Caco-2 (cell line): ENCODE results near the gene CYB561D1. TPM values are rescaled to one million over a fixed set of nuclear protein-coding genes. Genes with fewer than 3 reads are reported as not detected.

Experiments used
- BruUV-seq: library from RNA; stranded (reverse); fragments of 400-500 nt; replicated peaks from 2 replicates; lab custom pipeline; 2021; lab: Mats Ljungman, UMichigan
- CTCF ChIA-PET: fragments of 300-600 bp; sonication (Branson Sonifier 250); formaldehyde crosslinking; loops from one replicate; lab custom pipeline; 2022; ENCODE audit warnings: antibody characterized with exemption; lab: Charles Lee
- POLR2A ChIA-PET: fragments of 300-600 bp; sonication (Branson Sonifier 250); formaldehyde crosslinking; loops from one replicate; lab custom pipeline; 2022; ENCODE audit warnings: antibody characterized with exemption; lab: Charles Lee
- DNase-seq, 2 experiments: peaks; one replicate each; pipeline versions ENCODE4 v3.0.0 to v3.0.0-alpha.2; 2020 to 2022
- H3K27me3 ChIP-seq: replicated peaks from 2 replicates; pipeline ENCODE4 v1.6.0; 2011; ENCODE audit warnings: low read length; ENCODE audit not compliant: control insufficient read depth, insufficient read depth
- H3K36me3 ChIP-seq: 2 replicates; pipeline ENCODE4 v1.5.1; 2011; ENCODE audit warnings: low read length; ENCODE audit not compliant: control insufficient read depth, insufficient read depth
- H3K4me1 ChIP-seq: fragments of 250-450 bp; sonication (Bioruptor Pico); 2 replicates; pipeline ENCODE4 v1.5.1; 2020; ENCODE audit warnings: mild to moderate bottlenecking
- H3K4me3 ChIP-seq: 2 replicates; pipeline ENCODE4 v1.5.1; 2011; ENCODE audit warnings: low read depth, mild to moderate bottlenecking, control low read depth, low read length
- H3K9me3 ChIP-seq: fragments of 250-450 bp; sonication (Bioruptor Pico); 2 replicates; pipeline ENCODE4 v1.5.1; 2020; ENCODE audit warnings: mild to moderate bottlenecking, moderate library complexity
- H3K27ac Mint-ChIP-seq: one replicate; pipeline ENCODE4 v1.8.0; 2022; ENCODE audit warnings: mixed read lengths; ENCODE audit not compliant: unreplicated experiment
- H3K27me3 Mint-ChIP-seq: one replicate; pipeline ENCODE4 v1.8.0; 2022; ENCODE audit warnings: mixed read lengths; ENCODE audit not compliant: insufficient read depth, unreplicated experiment
- H3K36me3 Mint-ChIP-seq: one replicate; pipeline ENCODE4 v1.8.0; 2022; ENCODE audit warnings: mild to moderate bottlenecking, mixed read lengths; ENCODE audit not compliant: insufficient read depth, unreplicated experiment
- H3K4me1 Mint-ChIP-seq: one replicate; pipeline ENCODE4 v1.8.0; 2022; ENCODE audit warnings: low read depth, mixed read lengths; ENCODE audit not compliant: unreplicated experiment
- H3K4me3 Mint-ChIP-seq: one replicate; pipeline ENCODE4 v1.8.0; 2022; ENCODE audit warnings: mild to moderate bottlenecking, moderate library complexity, mixed read lengths; ENCODE audit not compliant: unreplicated experiment
- H3K9me3 Mint-ChIP-seq: one replicate; pipeline ENCODE4 v1.8.0; 2022; ENCODE audit warnings: mixed read lengths; ENCODE audit not compliant: unreplicated experiment
- CTCF ChIP-seq, 2 experiments: fragments of 200-600 bp in 1 of 2; IDR thresholded peaks; 1 replicate in 1 of 2; 2 replicates in 1 of 2; pipeline versions ENCODE4 v1.5.1 to v1.8.0; 2011 to 2022; ENCODE audit warnings: antibody characterized with exemption in 1 of 2, control low read depth in 1 of 2, inconsistent platforms in 1 of 2, low read depth in 1 of 2, low read length in 1 of 2, mild to moderate bottlenecking in 1 of 2, moderate library complexity in 1 of 2; ENCODE audit not compliant: insufficient read depth in 1 of 2, severe bottlenecking in 1 of 2, unreplicated experiment in 1 of 2
- intact Hi-C: fragments of 100-400 bp; cut with micrococcal nuclease; formaldehyde crosslinking; loops from one replicate; pipeline ENCODE4 v1.10.0; 2022; ENCODE audit not compliant: unreplicated experiment
- total RNA-seq: library from RNA; stranded (reverse); gene quantifications from 2 replicates; pipeline ENCODE4 v1.2.3, GENCODE V29; 2022

Gene CYB561D1
- total RNA-seq, 1 experiment from 2014 or later, result 7.3 TPM

- Mint-ChIP-seq H3K27ac (no peak overlapping the region), H3K36me3 (no peaks in the 10 kb centered on the region), H3K27me3 (no peaks in the 10 kb centered on the region), H3K4me1 (no peaks in the 10 kb centered on the region), H3K9me3 (no peaks in the 10 kb centered on the region), H3K4me3 (no peak overlapping the region)
- intact Hi-C loops, result no loop called here
- peak; percentile 7 to 30 for TF ChIP-seq CTCF (IDR thresholded peaks at IDR 0.05; ENCODE audit: insufficient read depth in 1 of 2, low read depth in 1 of 2, low read length in 1 of 2, severe bottlenecking in 1 of 2, unreplicated experiment in 1 of 2)
- H3K36me3 ChIP-seq, result no peaks in the 10 kb centered on the region
- no peak overlapping the region for H3K4me3 ChIP-seq
- CTCF ChIA-PET, result interaction anchor here (1.0 to 11.6 kb wide), 3 partner anchors 9 to 31 kb away, joined by 3 to 131 read pairs (median 3); partner anchors contain the start of gene AMIGO1
- H3K9me3 ChIP-seq, result no peaks in the 10 kb centered on the region
- H3K27me3 ChIP-seq, result no peaks in the 10 kb centered on the region
- BruUV-seq, result no TSS peak
- peak; percentile 56 to 59 for DNase-seq
- POLR2A ChIA-PET, result no interaction called here
- no peaks in the 10 kb centered on the region for H3K4me1 ChIP-seq
These were observed 6.0 kb downstream of the CYB561D1 start for GRCh38 chr1:109499661-109500536.

- H3K36me3 Mint-ChIP-seq, result no peaks in the 10 kb centered on the region
- no peak overlapping the region for H3K27ac Mint-ChIP-seq
- POLR2A ChIA-PET, result no interaction called here
- H3K4me3 Mint-ChIP-seq, result no peak overlapping the region
- Histone ChIP-seq H3K36me3 (no peaks in the 10 kb centered on the region), H3K4me3 (no peak overlapping the region), H3K4me1 (no peaks in the 10 kb centered on the region), H3K27me3 (no peaks in the 10 kb centered on the region), H3K9me3 (no peaks in the 10 kb centered on the region)
- H3K27me3 Mint-ChIP-seq, result no peaks in the 10 kb centered on the region
- no peak for TF ChIP-seq CTCF (IDR thresholded peaks at IDR 0.05; ENCODE audit: insufficient read depth in 1 of 2, low read depth in 1 of 2, low read length in 1 of 2, severe bottlenecking in 1 of 2, unreplicated experiment in 1 of 2)
- no peaks in the 10 kb centered on the region for H3K4me1 Mint-ChIP-seq
- H3K9me3 Mint-ChIP-seq, result no peaks in the 10 kb centered on the region
- CTCF ChIA-PET, result no interaction called here
- no peak for DNase-seq
- intact Hi-C loops, result no loop called here
- no TSS peak for BruUV-seq
These were observed 7.1 kb downstream of the CYB561D1 start for GRCh38 chr1:109500941-109501381.

GRCh38 chr1:109501644-109502363, 7.9 kb downstream of the CYB561D1 start:
- BruUV-seq, result no TSS peak
- CTCF ChIA-PET, result no interaction called here
- no peak overlapping the region for H3K27ac Mint-ChIP-seq

More at GRCh38 chr1:109501644-109502363, 7.9 kb downstream of the CYB561D1 start:
- no peaks in the 10 kb centered on the region for H3K36me3 ChIP-seq
- H3K4me1 ChIP-seq, result no peaks in the 10 kb centered on the region
- TF ChIP-seq CTCF (IDR thresholded peaks at IDR 0.05; ENCODE audit: insufficient read depth in 1 of 2, low read depth in 1 of 2, low read length in 1 of 2, severe bottlenecking in 1 of 2, unreplicated experiment in 1 of 2), result no peak
- POLR2A ChIA-PET, result no interaction called here
- H3K4me3 ChIP-seq, result no peak overlapping the region
- H3K27me3 Mint-ChIP-seq, result no peaks in the 10 kb centered on the region
- H3K27me3 ChIP-seq, result no peaks in the 10 kb centered on the region
- H3K36me3 Mint-ChIP-seq, result no peaks in the 10 kb centered on the region
- DNase-seq, result no peak
- no peak overlapping the region for H3K4me3 Mint-ChIP-seq
- H3K9me3 ChIP-seq, result no peaks in the 10 kb centered on the region
- H3K9me3 Mint-ChIP-seq, result no peaks in the 10 kb centered on the region
- no peaks in the 10 kb centered on the region for H3K4me1 Mint-ChIP-seq
- intact Hi-C loops, result no loop called here
